K562 (cell line): ENCODE measurements around the gene DNAH8. TPM values are rescaled to one million over a fixed set of nuclear protein-coding genes. Genes with fewer than 3 reads are reported as not detected.

Experiments
- ATAC-seq: fragments of 200-7000 bp; cut with Tn5 transposase; 3 replicates; pipeline ENCODE4 v1.9.1; 2020; ENCODE audit warnings: moderate library complexity
- BruUV-seq: library from RNA; stranded (reverse); fragments of 400-500 nt; replicated peaks from 2 replicates; lab custom pipeline; 2021; lab: Mats Ljungman, UMichigan
- CTCF ChIA-PET: fragments of 300-600 bp; formaldehyde crosslinking; extraction: SDS; loops from one replicate; lab custom pipeline; 2021; ENCODE audit warnings: low intra/inter-chr PET ratio; lab: Yijun Ruan, JAX
- POLR2A ChIA-PET: fragments of 300-600, 350-650 bp; sonication (Branson Sonifier 250); formaldehyde crosslinking; extraction: SDS; loops from one replicate; lab custom pipeline; 2021; ENCODE audit warnings: antibody characterized with exemption, inconsistent platforms; lab: Yijun Ruan, JAX
- DNase-seq, 4 experiments: peaks; one replicate each; pipeline versions ENCODE4 v3.0.0 to v3.0.0-alpha.2; 2011 to 2018; ENCODE audit warnings: low spot score in 3 of 4, mixed read lengths in 3 of 4; ENCODE audit errors: extremely low read depth in 1 of 4
- FAIRE-seq: peaks from 2 replicates; lab custom pipeline; 2011; peaks lifted over from hg19 to GRCh38; lab: Jason Lieb, UNC
- H2AFZ ChIP-seq: 2 replicates; pipeline ENCODE4 v1.6.0; 2011; ENCODE audit warnings: low read depth, low read length, control low read depth, inconsistent platforms
- H3K27ac ChIP-seq: fragments of 200-600 bp; 3 replicates; pipeline ENCODE4 v1.8.0; 2011; ENCODE audit warnings: low read depth, mild to moderate bottlenecking, control low read depth, inconsistent platforms, low read length, moderate library complexity, mixed read lengths; ENCODE audit errors: extremely low read depth
- H3K27me3 ChIP-seq, 2 experiments: fragments of 300-600 bp in 1 of 2; 2 replicates in 1 of 2; 3 replicates in 1 of 2; pipeline versions ENCODE4 v1.6.0 to v1.8.0; 2011; ENCODE audit warnings: inconsistent platforms in 2 of 2, low read length in 2 of 2, mild to moderate bottlenecking in 1 of 2, mixed read lengths in 1 of 2, moderate library complexity in 1 of 2; ENCODE audit not compliant: control insufficient read depth in 2 of 2, insufficient read depth in 2 of 2
- H3K36me3 ChIP-seq: fragments of 300-600 bp; 3 replicates; pipeline ENCODE4 v1.8.0; 2011; ENCODE audit warnings: mild to moderate bottlenecking, low read length, inconsistent platforms; ENCODE audit not compliant: control insufficient read depth, insufficient read depth
- H3K4me1 ChIP-seq, 2 experiments: fragments of 200-600 bp in 1 of 2; replicated peaks in 1 of 2; 2 replicates in 1 of 2; 3 replicates in 1 of 2; pipeline versions ENCODE4 v1.5.1 to v1.8.0; 2011; ENCODE audit warnings: inconsistent platforms in 2 of 2, low read length in 2 of 2, mild to moderate bottlenecking in 1 of 2, mixed read lengths in 1 of 2, moderate library complexity in 1 of 2; ENCODE audit not compliant: control insufficient read depth in 2 of 2, insufficient read depth in 2 of 2
- H3K4me2 ChIP-seq: 2 replicates; pipeline ENCODE4 v1.6.1; 2011; ENCODE audit warnings: low read length, control low read depth, inconsistent platforms, mixed read lengths; ENCODE audit not compliant: insufficient read depth
- H3K4me3 ChIP-seq: fragments of 200-600 bp; sonication (generic), shearing (Covaris generic); 2 replicates; pipeline ENCODE4 v1.5.1; 2016; ENCODE audit warnings: control low read depth, inconsistent platforms
- H3K79me2 ChIP-seq: fragments of 200-600 bp; 3 replicates; pipeline ENCODE4 v1.8.0; 2011; ENCODE audit warnings: low read length, inconsistent platforms; ENCODE audit not compliant: control insufficient read depth, insufficient read depth
- H3K9ac ChIP-seq, 2 experiments: 2 replicates each; pipeline versions ENCODE4 v1.6.0 to v1.6.1; 2011; ENCODE audit warnings: low read depth in 2 of 2, low read length in 2 of 2, control low read depth in 1 of 2, inconsistent platforms in 1 of 2, mild to moderate bottlenecking in 1 of 2, mixed read lengths in 1 of 2; ENCODE audit not compliant: insufficient read depth in 1 of 2
- H3K9me1 ChIP-seq: one replicate; pipeline ENCODE4 v1.6.0; 2011; ENCODE audit warnings: inconsistent platforms, mild to moderate bottlenecking, low read length, moderate library complexity; ENCODE audit not compliant: control insufficient read depth, insufficient read depth
- H3K9me3 ChIP-seq: replicated peaks from 2 replicates; pipeline ENCODE4 v1.5.1; 2011; ENCODE audit warnings: low read depth, low read length, inconsistent platforms; ENCODE audit not compliant: control insufficient read depth, insufficient read depth
- H4K20me1 ChIP-seq: replicated peaks from 2 replicates; pipeline ENCODE4 v1.6.1; 2011; ENCODE audit warnings: low read length, inconsistent platforms, mixed read lengths; ENCODE audit not compliant: control insufficient read depth, insufficient read depth
- MAFG ChIP-seq: fragments of 450-650 bp; conservative IDR thresholded peaks from 2 replicates; pipeline ENCODE4 v1.6.1; 2016; ENCODE audit warnings: missing genetic modification characterization, missing compliant biosample characterization
- PHF8 ChIP-seq: fragments of 200-600 bp; sonication (generic); IDR thresholded peaks from 2 replicates; pipeline ENCODE4 v1.6.1; 2012; ENCODE audit warnings: mixed run types, mild to moderate bottlenecking, inconsistent platforms, low read length, moderate library complexity, borderline replicate concordance
- U2AF1 ChIP-seq: fragments of 200-400 bp; formaldehyde crosslinking; optimal IDR thresholded peaks from 2 replicates; pipeline ENCODE3; 2017; ENCODE audit warnings: mild to moderate bottlenecking, low read depth, low read length, moderate library complexity
- ZNF174 ChIP-seq: fragments of 250-450 bp; sonication (Bioruptor Pico); IDR thresholded peaks from 2 replicates; pipeline ENCODE4 v1.4.0; 2020; ENCODE audit warnings: mild to moderate bottlenecking
- ZNF184 ChIP-seq: sonication (generic); formaldehyde crosslinking; IDR thresholded peaks from 2 replicates; pipeline ENCODE4 v1.5.0; 2020; ENCODE audit warnings: missing genetic modification reagents
- ZNF224 ChIP-seq: sonication (generic); formaldehyde crosslinking; IDR thresholded peaks from 2 replicates; pipeline ENCODE4 v1.8.0; 2022; ENCODE audit warnings: mild to moderate bottlenecking, missing genetic modification reagents
- WGBS: fragments of 100-300 bp; shearing (Covaris generic); methylation state at CpG from one replicate; pipeline ENCODE4 v1.1.6; 2016; ENCODE audit warnings: low coverage, mixed read lengths; ENCODE audit not compliant: insufficient coverage; ENCODE audit errors: missing lambda C conversion rate; 5-methylcytosine and 5-hydroxymethylcytosine counted together
- in situ Hi-C: fragments of 300-500 bp; cut with MboI; formaldehyde crosslinking; loops from 4 replicates; pipeline ENCODE4 v1.15.0; 2018; ENCODE audit warnings: inconsistent platforms, mixed read lengths
- intact Hi-C: fragments of 100-400 bp; cut with micrococcal nuclease; formaldehyde crosslinking; loops from 2 replicates; pipeline ENCODE4 v1.14.2; 2022
- polyA plus RNA-seq, 8 experiments: library from polyadenylated mRNA; depleted of rRNA in 4 of 8; stranded (reverse) in 5 of 8; unstranded in 3 of 8; fragments of >200 nt; fragmentation: Nextera tagmentation in 2 of 8; fragmentation: Illumina TruSeq in 1 of 8; extraction: Ambion mirVana in 2 of 8; extraction: Trizol in 1 of 8; gene quantifications; 2 replicates each; pipeline versions ENCODE4 v1.2.1 to v1.2.3, GENCODE V29; 2011 to 2014; ENCODE audit warnings: inconsistent platforms in 1 of 8, missing spikeins in 1 of 8
- total RNA-seq, 7 experiments: library from RNA; depleted of rRNA in 6 of 7; stranded (reverse); fragments of >200 nt in 6 of 7; fragmentation: Illumina TruSeq in 2 of 7; extraction: Trizol in 2 of 7; gene quantifications; 2 replicates each; pipeline versions ENCODE4 v1.2.1 to v1.2.3, GENCODE V29; 2011 to 2021; ENCODE audit warnings: low replicate concordance in 1 of 7

DNAH8 gene
- total and polyA plus RNA-seq, 9 of the 15 experiments (the other 6 are each of a cell fraction or from before 2014, with no cell fraction given) = 1.2 to 4.2 (median 2.9) TPM

DNA sequence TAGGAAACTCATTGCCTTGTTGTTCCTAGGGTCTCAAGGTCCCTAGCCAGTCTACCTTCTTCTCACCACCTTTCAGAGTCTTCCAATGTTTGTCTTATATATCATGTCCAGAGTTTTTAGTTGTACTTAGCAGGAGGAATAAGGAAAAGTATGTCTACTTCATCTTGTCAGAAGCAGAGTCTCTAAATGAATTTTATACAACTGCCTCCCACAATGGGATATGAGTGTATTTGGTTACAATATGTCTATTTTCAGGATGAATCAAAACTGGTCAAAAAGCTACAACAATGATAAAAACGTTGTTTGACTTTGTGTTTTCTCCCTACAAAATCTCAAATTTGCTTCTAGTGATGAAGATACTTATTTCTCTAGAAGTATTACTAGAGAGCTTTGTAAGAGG is 19.2 kb upstream of the DNAH8 start:
- Histone ChIP-seq H2AFZ (no peak overlapping the region), H3K9ac (no peak overlapping the region), H4K20me1 (no peaks in the 10 kb centered on the region), H3K27ac (no peak overlapping the region), H3K9me1 (no peaks in the 10 kb centered on the region), H3K4me2 (no peak overlapping the region), H3K9me3 (peaks cover 9% of the 10 kb centered on the region), H3K4me3 (no peak overlapping the region), H3K27me3 (no peaks in the 10 kb centered on the region), H3K4me1 (peaks cover 0 to 14% of the 10 kb centered on the region in 2 experiments; a peak in 3 of 5 replicates), H3K36me3 (peaks cover 35% of the 10 kb centered on the region), H3K79me2 (peaks cover 92% of the 10 kb centered on the region)
- no peak for DNase-seq
- TF ChIP-seq MAFG (tag) = no peak
- no peak for TF ChIP-seq U2AF1
- no peak for TF ChIP-seq ZNF184 (CRISPR knock-in tag)
- ChIA-PET CTCF (no interaction called here), POLR2A (interaction anchor here (0.5 to 0.6 kb wide), 2 partner anchors 23 to 1603 kb away, joined by 3 read pairs; no protein-coding TSS in a partner anchor)
- intact Hi-C loops (no loop called here), in situ Hi-C loops (no loop called here)
- FAIRE-seq = no peak
- 32% methylated on average over 1 of the region's 1 CpG for WGBS
- no peak for ATAC-seq
- BruUV-seq = no TSS peak

DNA sequence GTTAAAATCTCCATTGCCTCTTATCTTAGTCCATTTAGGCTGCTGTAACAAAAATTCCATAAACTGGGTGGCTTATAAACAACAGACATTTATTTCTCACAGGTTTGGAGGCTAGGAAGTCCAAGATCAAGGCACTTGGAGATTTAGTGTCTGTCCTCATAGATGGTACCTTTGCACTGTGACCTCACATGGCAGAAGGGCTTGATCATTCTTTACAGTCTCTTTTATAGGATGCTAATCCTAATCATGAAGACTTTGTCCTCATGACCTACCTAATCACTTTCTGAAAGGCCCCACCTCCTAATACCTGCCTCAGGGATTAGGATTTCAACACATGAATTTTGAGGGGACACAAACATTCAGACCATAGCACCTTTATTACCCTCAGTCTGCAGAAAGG is 18.8 kb upstream of the DNAH8 start:
- H3K36me3 ChIP-seq = peaks cover 38% of the 10 kb centered on the region
- H3K9me3 ChIP-seq = peaks cover 14% of the 10 kb centered on the region
- no peaks in the 10 kb centered on the region for H4K20me1 ChIP-seq
- no peak for TF ChIP-seq ZNF174 (CRISPR knock-in tag)
- TF ChIP-seq ZNF224 (CRISPR knock-in tag) = no peak
- TF ChIP-seq PHF8 = no peak
- H3K79me2 ChIP-seq = peaks cover 92% of the 10 kb centered on the region
- no peak overlapping the region for H3K9ac ChIP-seq
- CTCF ChIA-PET = no interaction called here
- DNase-seq (no peak), FAIRE-seq (no peak), ATAC-seq (no peak)
- no peaks in the 10 kb centered on the region for H3K27me3 ChIP-seq
- no peak overlapping the region for H3K4me2 ChIP-seq
- no peak overlapping the region for H2AFZ ChIP-seq
- no peak overlapping the region for H3K27ac ChIP-seq
- no TSS peak for BruUV-seq
- in situ Hi-C loops = no loop called here
- peaks cover 0 to 14% of the 10 kb centered on the region in 2 experiments; a peak in 3 of 5 replicates for H3K4me1 ChIP-seq
- intact Hi-C loops = no loop called here
- POLR2A ChIA-PET = interaction anchor here (0.5 kb wide), 1 partner anchor 1603 kb away, joined by 3 read pairs; no protein-coding TSS in a partner anchor
- H3K9me1 ChIP-seq = no peaks in the 10 kb centered on the region
- H3K4me3 ChIP-seq = no peak overlapping the region
